GM12872 (cell line): Measurements from ENCODE around the gene FIGNL2.

Experiments
- CTCF ChIP-seq: IDR thresholded peaks from 3 replicates; pipeline ENCODE4 v1.5.1; 2011; ENCODE audit warnings: low read depth, mild to moderate bottlenecking, low read length, moderate library complexity; ENCODE audit not compliant: insufficient read depth

The FIGNL2 gene

GRCh38 chr12:51850081-51850964, 1.8 kb upstream of the FIGNL2 start:
- TF ChIP-seq CTCF = no peak

DNA sequence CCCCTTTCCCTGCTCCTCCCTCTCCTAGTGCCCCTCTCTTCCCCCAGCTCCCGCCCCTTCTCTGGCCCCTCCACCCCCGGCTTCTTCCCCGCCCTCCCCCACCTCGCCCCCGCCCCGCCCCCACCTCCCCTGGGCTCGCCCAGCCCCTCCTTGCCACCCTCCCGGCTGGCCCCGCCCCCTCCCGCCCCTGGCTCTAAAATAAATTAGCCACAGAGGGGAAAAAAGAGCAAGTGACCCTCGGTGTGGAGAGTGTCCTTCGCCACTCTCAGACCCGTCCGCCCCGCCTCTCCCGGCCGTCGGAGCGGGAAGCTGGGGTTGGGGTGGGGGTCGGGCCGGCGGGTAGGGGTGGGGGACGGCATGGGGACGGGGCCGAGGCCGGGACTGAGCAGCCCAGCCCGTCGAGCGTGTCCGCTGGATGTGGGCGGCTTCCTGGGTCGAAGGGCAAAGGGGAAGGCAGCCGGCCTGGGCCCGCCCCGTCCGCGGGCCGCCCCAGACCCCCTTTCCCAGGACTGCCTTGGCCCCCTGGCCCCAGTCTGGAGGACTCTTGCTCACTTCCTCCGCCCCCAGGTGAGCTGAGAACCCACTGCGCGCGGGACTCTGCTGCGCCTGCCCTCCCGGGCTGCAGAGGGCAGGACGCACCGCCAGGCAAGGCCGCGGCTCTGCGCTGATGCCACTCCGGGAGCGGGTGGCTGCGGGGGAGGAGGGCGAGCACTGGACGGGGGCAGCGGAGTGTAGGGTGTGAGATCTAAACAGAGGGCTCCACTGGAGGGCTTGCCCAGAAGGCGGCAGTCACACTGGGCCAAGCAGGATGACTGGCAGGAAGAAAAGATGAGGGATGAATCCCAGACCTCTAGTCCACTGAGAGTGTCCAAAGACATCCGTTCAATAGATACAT, 570 bp upstream of the FIGNL2 start:
- no peak for TF ChIP-seq CTCF

DNA sequence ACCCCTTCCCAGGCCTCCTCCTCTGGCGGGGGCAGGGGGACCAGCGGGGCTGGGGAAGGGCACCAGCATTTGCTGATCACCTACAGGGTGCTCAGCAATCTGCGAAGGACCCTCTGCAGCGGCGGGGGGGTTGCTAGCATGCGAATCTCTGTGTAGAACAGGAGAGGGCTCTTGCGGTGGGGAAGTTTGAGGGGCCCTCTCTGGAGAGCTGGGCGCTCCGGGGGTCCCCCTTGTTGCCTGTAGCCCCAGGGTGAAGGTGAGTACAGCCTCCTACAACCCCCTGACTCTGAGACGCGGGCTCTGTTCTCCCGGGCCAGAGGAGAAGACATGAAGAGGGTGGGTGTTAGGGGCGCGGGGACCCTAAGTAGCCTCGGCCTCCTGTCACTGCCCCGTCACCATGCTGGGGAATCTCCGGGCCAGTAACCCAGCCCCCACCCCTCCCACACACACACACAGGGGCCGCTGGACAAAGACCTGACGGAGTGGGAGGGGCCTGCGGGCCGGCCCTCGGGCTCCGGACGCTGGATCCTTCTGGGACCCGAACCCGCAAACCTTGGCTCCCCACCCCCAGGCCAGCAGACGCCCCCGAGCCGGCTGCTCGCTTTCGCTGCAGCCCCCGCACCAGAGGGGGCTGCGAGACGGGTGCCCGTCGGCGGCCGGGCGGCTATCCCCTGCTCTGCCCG, 734 bp downstream of the FIGNL2 start:
- no peak for TF ChIP-seq CTCF

DNA sequence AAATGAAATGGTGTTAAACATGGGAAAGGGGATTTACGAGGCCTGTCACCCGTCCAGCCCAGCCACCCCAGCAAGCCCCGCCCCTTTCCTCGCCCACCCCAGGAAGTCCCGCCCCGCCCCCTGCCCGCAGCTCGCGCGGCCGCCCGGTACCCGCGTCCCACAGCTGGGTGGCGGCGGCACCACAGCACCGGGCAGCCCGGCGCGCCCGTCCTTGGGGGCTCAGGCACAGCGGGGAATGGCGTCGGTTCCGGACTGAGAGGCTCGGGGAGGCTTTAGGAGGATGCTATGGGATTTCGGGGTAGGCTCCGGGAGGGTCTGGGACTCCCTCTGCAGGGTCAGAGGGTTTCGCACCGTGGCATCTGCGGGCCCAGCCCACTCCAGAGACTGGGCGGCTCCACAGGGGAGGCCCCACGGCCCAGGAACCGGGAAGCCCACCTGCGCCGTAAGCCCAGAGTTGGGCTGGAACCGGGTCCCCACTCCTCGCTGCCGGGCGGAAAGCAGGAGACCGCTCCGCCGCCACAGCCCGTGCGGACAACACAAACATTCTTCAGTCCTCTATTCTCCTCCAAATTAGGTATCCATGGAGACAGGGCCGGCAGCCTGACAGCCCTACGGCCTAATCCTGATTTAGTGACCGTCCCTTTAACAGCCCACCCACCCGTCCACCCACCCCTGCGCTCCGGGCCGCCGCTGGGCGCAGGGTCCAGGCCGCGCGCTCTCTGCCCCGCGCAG, 1.4 kb downstream of the FIGNL2 start:
- TF ChIP-seq CTCF = no peak

- TF ChIP-seq CTCF = no peak
These were observed 2.2 kb downstream of the FIGNL2 start for GRCh38 chr12:51846271-51846691.

DNA sequence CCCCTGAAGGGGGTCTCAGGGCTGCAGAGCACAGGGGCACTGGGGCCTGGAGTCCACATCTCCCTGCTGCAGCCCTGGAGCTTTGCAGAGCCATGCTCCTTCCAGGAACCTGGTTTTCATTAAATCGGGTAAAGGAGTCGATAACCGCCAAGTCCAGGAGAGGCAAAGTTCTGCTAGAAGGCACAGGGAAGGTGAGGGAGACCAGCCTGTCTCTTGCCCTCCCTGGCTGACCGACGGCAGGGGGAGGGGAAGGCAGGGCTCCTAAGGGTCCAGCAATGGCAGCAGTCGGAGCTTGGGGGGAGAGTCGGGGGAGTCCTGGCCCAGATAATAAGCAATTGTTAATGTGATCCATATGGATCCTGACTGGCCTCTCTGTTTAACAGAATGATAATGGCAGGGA, 3.0 kb downstream of the FIGNL2 start:
- TF ChIP-seq CTCF = no peak
